ENCODE data around the gene NOD2. TPM values are rescaled to one million over a fixed set of nuclear protein-coding genes. Genes with fewer than 3 reads are reported as not detected.

NOD2 gene
- total and polyA plus RNA-seq, 2 of the 13 experiments (the other 11 are each of a cell fraction or from before 2014, with no cell fraction given) = 0.27 to 0.81 TPM

GRCh38 chr16:50712956-50713355 is 19.6 kb downstream of the NOD2 start (continued):
- TF ChIP-seq BCLAF1 (IDR thresholded peaks at IDR 0.05) (no peak), ZNF879 (CRISPR knock-in tag; IDR thresholded peaks at IDR 0.05) (no peak), SAP130 (CRISPR knock-in tag; IDR thresholded peaks at IDR 0.05; ENCODE audit: low read depth) (no peak)

- intact Hi-C loops (cut with micrococcal nuclease; ENCODE audit: unreplicated experiment) = no loop called here
- Histone ChIP-seq H3K4me3 (replicated peaks in 1 of 3; ENCODE audit: insufficient read depth in 1 of 3, low read depth in 2 of 3, low read length in 3 of 3) (no peak overlapping the region), H3K36me3 (replicated peaks in 1 of 2; ENCODE audit: control insufficient read depth in 1 of 2, insufficient read depth in 2 of 2, low read length in 2 of 2) (no peaks in the 10 kb centered on the region), H3K79me2 (ENCODE audit: insufficient read depth, low read length) (no peaks in the 10 kb centered on the region), H3K27me3 (ENCODE audit: control insufficient read depth in 1 of 2, insufficient read depth in 2 of 2, low read length in 2 of 2) (peaks cover 1 to 10% of the 10 kb centered on the region in 2 experiments; a peak in 1 of 5 replicates), H3K4me2 (ENCODE audit: low read depth, low read length) (no peak overlapping the region), H3K9ac (ENCODE audit: insufficient read depth, low read depth, low read length) (no peak overlapping the region), H4K20me1 (ENCODE audit: insufficient read depth, low read length) (no peaks in the 10 kb centered on the region), H3K9me3 (ENCODE audit: low read length) (no peaks in the 10 kb centered on the region), H2AFZ (ENCODE audit: low read length) (no peak overlapping the region), H3K4me1 (ENCODE audit: insufficient read depth, low read length) (peaks cover 50% of the 10 kb centered on the region), H3K27ac (ENCODE audit: extremely low read length, insufficient read depth, low read length) (no peak overlapping the region)
- in situ Hi-C loops (cut with HindIII; ENCODE audit: extremely low pct_ligation_motif_present, low pct_unique_long_range_greater_than_20kb) = no loop called here
- FAIRE-seq = no peak
- DNase-seq (ENCODE audit: low spot score) = no peak
- ATAC-seq = no peak
- no TSS peak for BruUV-seq (replicated peaks)
- 43% methylated on average over 4 of the region's 4 CpGs for WGBS (ENCODE audit: low lambda C conversion rate)
- CTCF ChIA-PET (ENCODE audit: low intra/inter-chr PET ratio, low total read pairs) = no interaction called here
- POLR2A ChIA-PET = no interaction called here
- TF ChIP-seq ZBTB2 (CRISPR knock-in tag; IDR thresholded peaks at IDR 0.05; ENCODE audit: low read depth) (no peak), THAP11 (CRISPR knock-in tag; IDR thresholded peaks at IDR 0.05) (no peak), NFIC (IDR thresholded peaks at IDR 0.05; ENCODE audit: low read length) (no peak), ARID4A (CRISPR knock-in tag; IDR thresholded peaks at IDR 0.05; ENCODE audit: borderline replicate concordance) (no peak), SETDB1 (CRISPR knock-in tag; IDR thresholded peaks at IDR 0.05; ENCODE audit: borderline replicate concordance) (no peak), TFDP1 (CRISPR knock-in tag; IDR thresholded peaks at IDR 0.05; ENCODE audit: borderline replicate concordance) (no peak)
Observed at GRCh38 chr16:50717091-50717490, 23.7 kb downstream of the NOD2 start.

Data from HepG2 (cell line).